Stomach (tissue), 9 donors: ENCODE measurements around the gene RTN4. TPM values are rescaled to one million over a fixed set of nuclear protein-coding genes. Genes with fewer than 3 reads are reported as not detected.

Source experiments
- DNase-seq, 2 donors: peaks; one replicate each; pipeline versions ENCODE4 v3.0.0 to v3.0.0-alpha.2; 2013 to 2019
- H3K27ac ChIP-seq, 5 donors: fragments of 200-600 bp in 4 of 5; sonication (generic) in 4 of 5; one replicate each; pipeline ENCODE4 v1.5.1; 2013 to 2019; ENCODE audit warnings: mild to moderate bottlenecking in 1 of 5, moderate library complexity in 1 of 5
- H3K27me3 ChIP-seq, 3 donors: fragments of 200-600 bp; sonication (generic); one replicate each; pipeline ENCODE4 v1.5.1; 2017 to 2019; ENCODE audit warnings: mixed run types in 1 of 3
- H3K36me3 ChIP-seq, 4 donors: fragments of 200-600 bp; sonication (generic); 1 replicate in 3 of 4; 2 replicates in 1 of 4; pipeline ENCODE4 v1.5.1; 2016 to 2019
- H3K4me1 ChIP-seq, 4 donors: fragments of 200-600 bp; sonication (generic); one replicate each; pipeline ENCODE4 v1.5.1; 2016 to 2019
- H3K4me3 ChIP-seq, 4 donors: fragments of 200-600 bp; sonication (generic) in 3 of 4; one replicate each; pipeline ENCODE4 v1.5.1; 2016 to 2019; ENCODE audit warnings: mild to moderate bottlenecking in 1 of 4
- H3K9me3 ChIP-seq, 4 donors: fragments of 200-600 bp; sonication (generic); one replicate each; pipeline ENCODE4 v1.5.1; 2016 to 2019
- EP300 ChIP-seq: sonication (generic); formaldehyde crosslinking; IDR thresholded peaks from one replicate; pipeline ENCODE4 v1.6.1; 2017; ENCODE audit warnings: antibody characterized with exemption
- POLR2A ChIP-seq, 4 donors: fragments of 450-650 bp; IDR thresholded peaks; one replicate each; pipeline ENCODE4 v1.6.1; 2016; ENCODE audit warnings: antibody characterized with exemption in 4 of 4, control low read depth in 2 of 4, mild to moderate bottlenecking in 1 of 4, moderate library complexity in 1 of 4
- POLR2AphosphoS5 ChIP-seq, 3 donors: sonication (generic); formaldehyde crosslinking; IDR thresholded peaks; one replicate each; pipeline ENCODE4 v1.6.1; 2016; ENCODE audit warnings: antibody characterized with exemption in 3 of 3
- WGBS, 5 donors: extraction: QIAGEN DNeasy Blood & Tissue Kit in 3 of 5; methylation state at CpG; one replicate each; pipeline versions ENCODE4 v1.1.5 to v1.1.7; 2013 to 2018; 5-methylcytosine and 5-hydroxymethylcytosine counted together
- intact Hi-C: fragments of 100-400 bp; cut with DNase I; formaldehyde crosslinking; loops from one replicate; pipeline ENCODE4 v1.15.1; 2023; ENCODE audit warnings: low total_unique reads
- polyA plus RNA-seq, 3 donors: library from polyadenylated mRNA; stranded (reverse); fragments of 200-250 nt; gene quantifications; one replicate each; pipeline ENCODE4 v1.2.3, GENCODE V29; 2013
- small RNA-seq, 4 donors: library from RNA; depleted of rRNA; stranded (forward); fragments of <200 nt; gene quantifications; one replicate each; pipeline ENCODE3, GENCODE V24; 2016
- total RNA-seq, 5 donors: library from RNA; depleted of rRNA; stranded (reverse); fragments of >200 nt; gene quantifications; one replicate each; pipeline versions ENCODE4 v1.1.0 to v1.2.3, GENCODE V29; 2014 to 2016
- TF ChIP-seq, protein P1 (sequence below), 7 experiments: fragments of 450-650 bp in 4 of 7; fragments of 200-600 bp in 3 of 7; sonication (generic) in 3 of 7; IDR thresholded peaks; one replicate each; pipeline ENCODE4 v1.5.1; 2016 to 2019; ENCODE audit warnings: antibody characterized with exemption in 7 of 7, control low read depth in 2 of 7, mild to moderate bottlenecking in 1 of 7
- donor health status: healthy with polysubstance abuse.
- donor health status: Bipolar disorder and iron deficiency.
- donor health status: healthy.

RTN4 gene
- total and polyA plus RNA-seq, 8 donors = 40.8 to 463 (median 126) TPM

GRCh38 chr2:54927085-54927750, 123.0 kb downstream of the RTN4 start:
- Histone ChIP-seq H3K36me3 (no peaks in the 10 kb centered on the region), H3K4me3 (no peak overlapping the region), H3K27me3 (no peaks in the 10 kb centered on the region), H3K4me1 (peaks cover 0 to 14% (median 0%) of the 10 kb centered on the region in 4 donors), H3K27ac (no peak overlapping the region), H3K9me3 (no peaks in the 10 kb centered on the region)
- WGBS, 5 donors = 43 to 76% (median 68%) methylated on average over 8 of the region's 8 CpGs
- peak in 1 of 2 donors; percentile 34 for DNase-seq
- intact Hi-C loops = no loop called here
- TF ChIP-seq EP300 = no peak

- DNase-seq = no peak
- no peaks in the 10 kb centered on the region for H3K27me3 ChIP-seq
- intact Hi-C loops = no loop called here
- no peak overlapping the region for H3K27ac ChIP-seq
- TF ChIP-seq, protein P1, sequence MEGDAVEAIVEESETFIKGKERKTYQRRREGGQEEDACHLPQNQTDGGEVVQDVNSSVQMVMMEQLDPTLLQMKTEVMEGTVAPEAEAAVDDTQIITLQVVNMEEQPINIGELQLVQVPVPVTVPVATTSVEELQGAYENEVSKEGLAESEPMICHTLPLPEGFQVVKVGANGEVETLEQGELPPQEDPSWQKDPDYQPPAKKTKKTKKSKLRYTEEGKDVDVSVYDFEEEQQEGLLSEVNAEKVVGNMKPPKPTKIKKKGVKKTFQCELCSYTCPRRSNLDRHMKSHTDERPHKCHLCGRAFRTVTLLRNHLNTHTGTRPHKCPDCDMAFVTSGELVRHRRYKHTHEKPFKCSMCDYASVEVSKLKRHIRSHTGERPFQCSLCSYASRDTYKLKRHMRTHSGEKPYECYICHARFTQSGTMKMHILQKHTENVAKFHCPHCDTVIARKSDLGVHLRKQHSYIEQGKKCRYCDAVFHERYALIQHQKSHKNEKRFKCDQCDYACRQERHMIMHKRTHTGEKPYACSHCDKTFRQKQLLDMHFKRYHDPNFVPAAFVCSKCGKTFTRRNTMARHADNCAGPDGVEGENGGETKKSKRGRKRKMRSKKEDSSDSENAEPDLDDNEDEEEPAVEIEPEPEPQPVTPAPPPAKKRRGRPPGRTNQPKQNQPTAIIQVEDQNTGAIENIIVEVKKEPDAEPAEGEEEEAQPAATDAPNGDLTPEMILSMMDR (IDR thresholded peaks at IDR 0.05) = no peak
- TF ChIP-seq POLR2AphosphoS5 (IDR thresholded peaks at IDR 0.05) (no peak), EP300 (no peak), POLR2A (IDR thresholded peaks at IDR 0.05) (no peak)
- peaks cover 0 to 10% (median 0%) of the 10 kb centered on the region in 4 donors for H3K9me3 ChIP-seq
- 95 to 99% (median 97%) methylated on average over 4 of the region's 4 CpGs for WGBS, 5 donors
- H3K4me1 ChIP-seq = peaks cover 0 to 14% (median 0%) of the 10 kb centered on the region in 4 donors
- no peaks in the 10 kb centered on the region for H3K36me3 ChIP-seq
- no peak overlapping the region for H3K4me3 ChIP-seq
These were observed 125.2 kb downstream of the RTN4 start for GRCh38 chr2:54925022-54925421.

DNA sequence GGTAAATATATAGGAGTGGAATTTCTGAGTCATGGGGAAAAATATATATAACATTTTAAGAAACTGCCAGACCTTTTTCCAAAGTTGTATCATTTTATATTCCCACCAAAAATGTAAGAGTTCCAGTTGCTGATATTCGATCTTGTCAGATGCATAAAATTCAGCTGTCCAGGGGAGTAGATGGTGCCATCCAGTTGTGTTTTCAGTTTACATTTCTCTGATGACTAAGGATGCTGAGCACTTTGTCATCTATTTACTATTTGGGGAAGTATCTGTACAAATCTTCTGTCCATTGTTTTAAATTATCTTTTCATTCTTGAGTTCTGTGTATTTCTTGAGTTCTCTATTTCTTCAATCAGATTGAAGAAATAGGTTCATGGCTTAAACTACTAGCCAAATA, 126.1 kb downstream of the RTN4 start:
- WGBS, 5 donors = 91 to 94% (median 94%) methylated on average over 1 of the region's 1 CpG
- no peak overlapping the region for H3K27ac ChIP-seq
- TF ChIP-seq POLR2AphosphoS5 (IDR thresholded peaks at IDR 0.05) = no peak
- TF ChIP-seq, protein P1 (IDR thresholded peaks at IDR 0.05) = no peak
- TF ChIP-seq POLR2A (IDR thresholded peaks at IDR 0.05) = no peak
- TF ChIP-seq EP300 = no peak
- intact Hi-C loops = no loop called here
- no peaks in the 10 kb centered on the region for H3K27me3 ChIP-seq
- DNase-seq = no peak
- H3K4me3 ChIP-seq = no peak overlapping the region
- H3K4me1 ChIP-seq = peaks cover 0 to 14% (median 0%) of the 10 kb centered on the region in 4 donors
- no peaks in the 10 kb centered on the region for H3K36me3 ChIP-seq
- H3K9me3 ChIP-seq = peaks cover 0 to 10% (median 0%) of the 10 kb centered on the region in 4 donors

Small RNA genes within 50 kb of the gene (small RNA-seq; reads per million reads assigned to genes)
- gene RNU6-433P = 0 reads per million in 4 donors

Other genes starting within 250 kb of the RTN4 start
- 10 to 100 TPM in 1 of 5 donors, 1 to 10 TPM in 4; 1.9 to 43.9 (median 9.6) TPM for gene CLHC1, start 181.8 kb upstream of the RTN4 start, total RNA-seq
- 1 to 10 TPM; 4.0 to 8.8 (median 4.9) TPM for gene CLHC1, start 181.8 kb upstream of the RTN4 start, polyA plus RNA-seq
- gene RPS27A, start 182.2 kb upstream of the RTN4 start, total RNA-seq = 1,000 to 10,000 TPM in 2 of 5 donors, 100 to 1,000 TPM in 3; 319 to 1,379 (median 908) TPM
- gene RPS27A, start 182.2 kb upstream of the RTN4 start, polyA plus RNA-seq = 1,000 to 10,000 TPM; 2,310 to 3,642 (median 2,683) TPM
- 10 to 100 TPM in 3 of 5 donors, 1 to 10 TPM in 2; 7.1 to 32.1 (median 20.9) TPM for gene MTIF2, start 218.8 kb upstream of the RTN4 start, total RNA-seq
- 10 to 100 TPM; 19.5 to 22.5 (median 21.3) TPM for gene MTIF2, start 218.8 kb upstream of the RTN4 start, polyA plus RNA-seq